Kidney epithelial cell (primary cell): Measurements from ENCODE around the gene STX19. TPM values are rescaled to one million over a fixed set of nuclear protein-coding genes. Genes with fewer than 3 reads are reported as not detected.

ENCODE experiments used
- DNase-seq: peaks from one replicate; pipeline ENCODE4 v3.0.0-alpha.2; 2010; ENCODE audit warnings: low read depth
- H3K27me3 ChIP-seq: 2 replicates; pipeline ENCODE4 v1.6.0; 2011; ENCODE audit warnings: low read length; ENCODE audit not compliant: control insufficient read depth, insufficient read depth
- H3K36me3 ChIP-seq: 2 replicates; pipeline ENCODE4 v1.5.1; 2011; ENCODE audit warnings: low read length; ENCODE audit not compliant: control insufficient read depth, insufficient read depth
- H3K4me3 ChIP-seq: 2 replicates; pipeline ENCODE4 v1.5.1; 2011; ENCODE audit warnings: low read depth, mild to moderate bottlenecking, control low read depth, low read length
- total RNA-seq: library from RNA; depleted of rRNA; stranded (reverse); fragments of >200 nt; gene quantifications from 2 replicates; pipeline ENCODE4 v1.2.3, GENCODE V29; 2015
- TF ChIP-seq, protein P1 (sequence below): IDR thresholded peaks from 2 replicates; pipeline ENCODE4 v1.5.1; 2011; ENCODE audit warnings: mild to moderate bottlenecking, moderate library complexity, low read length, control low read depth, inconsistent platforms; ENCODE audit not compliant: insufficient read depth, poor library complexity, severe bottlenecking

The STX19 gene
- total RNA-seq, 1 donor from 2014 or later: not detected

DNA sequence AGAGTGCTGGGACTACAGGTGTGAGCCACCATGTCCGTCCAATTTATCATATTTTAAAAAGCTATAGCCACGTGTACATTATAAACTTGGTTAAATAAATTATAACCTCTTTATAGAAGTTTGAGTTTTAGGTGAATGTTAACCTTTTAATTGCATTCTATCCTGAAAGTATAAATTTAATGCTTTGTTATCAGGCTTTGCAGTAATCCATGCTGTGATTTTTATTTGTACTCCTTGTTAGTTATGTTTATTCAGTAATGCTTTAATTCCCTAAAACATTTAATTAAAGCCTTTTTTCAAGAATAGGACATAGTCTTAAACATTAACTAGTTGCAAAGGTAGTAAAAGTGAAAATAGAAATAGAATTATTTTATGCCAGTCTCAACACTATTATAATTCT, 36.8 kb downstream of the STX19 start:
- no peaks in the 10 kb centered on the region for H3K27me3 ChIP-seq
- no peak for DNase-seq
- TF ChIP-seq, protein P1, sequence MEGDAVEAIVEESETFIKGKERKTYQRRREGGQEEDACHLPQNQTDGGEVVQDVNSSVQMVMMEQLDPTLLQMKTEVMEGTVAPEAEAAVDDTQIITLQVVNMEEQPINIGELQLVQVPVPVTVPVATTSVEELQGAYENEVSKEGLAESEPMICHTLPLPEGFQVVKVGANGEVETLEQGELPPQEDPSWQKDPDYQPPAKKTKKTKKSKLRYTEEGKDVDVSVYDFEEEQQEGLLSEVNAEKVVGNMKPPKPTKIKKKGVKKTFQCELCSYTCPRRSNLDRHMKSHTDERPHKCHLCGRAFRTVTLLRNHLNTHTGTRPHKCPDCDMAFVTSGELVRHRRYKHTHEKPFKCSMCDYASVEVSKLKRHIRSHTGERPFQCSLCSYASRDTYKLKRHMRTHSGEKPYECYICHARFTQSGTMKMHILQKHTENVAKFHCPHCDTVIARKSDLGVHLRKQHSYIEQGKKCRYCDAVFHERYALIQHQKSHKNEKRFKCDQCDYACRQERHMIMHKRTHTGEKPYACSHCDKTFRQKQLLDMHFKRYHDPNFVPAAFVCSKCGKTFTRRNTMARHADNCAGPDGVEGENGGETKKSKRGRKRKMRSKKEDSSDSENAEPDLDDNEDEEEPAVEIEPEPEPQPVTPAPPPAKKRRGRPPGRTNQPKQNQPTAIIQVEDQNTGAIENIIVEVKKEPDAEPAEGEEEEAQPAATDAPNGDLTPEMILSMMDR: no peak
- H3K36me3 ChIP-seq: no peaks in the 10 kb centered on the region
- no peak overlapping the region for H3K4me3 ChIP-seq

DNA sequence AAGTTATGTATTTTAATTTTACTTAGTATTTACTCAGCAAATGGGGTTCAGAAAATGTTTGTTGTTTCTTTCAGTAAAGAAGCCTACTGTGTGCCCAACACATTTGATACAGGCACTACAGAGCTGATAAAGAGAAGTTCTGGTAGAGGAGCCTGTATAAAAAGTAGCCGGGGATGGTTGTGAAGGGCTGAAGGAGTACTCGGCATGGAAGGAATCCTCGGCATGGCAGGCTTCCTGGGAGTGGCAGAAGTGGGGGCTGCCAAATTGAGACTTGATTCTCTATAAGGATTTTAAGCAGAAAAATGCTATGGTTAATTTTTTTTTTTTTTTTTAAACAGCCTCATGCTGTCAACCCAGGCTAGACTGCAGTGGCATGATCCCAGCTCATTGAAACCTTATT, 39.2 kb downstream of the STX19 start:
- Histone ChIP-seq H3K36me3 (no peaks in the 10 kb centered on the region), H3K4me3 (no peak overlapping the region), H3K27me3 (no peaks in the 10 kb centered on the region)
- TF ChIP-seq, protein P1: no peak
- DNase-seq: no peak

DNA sequence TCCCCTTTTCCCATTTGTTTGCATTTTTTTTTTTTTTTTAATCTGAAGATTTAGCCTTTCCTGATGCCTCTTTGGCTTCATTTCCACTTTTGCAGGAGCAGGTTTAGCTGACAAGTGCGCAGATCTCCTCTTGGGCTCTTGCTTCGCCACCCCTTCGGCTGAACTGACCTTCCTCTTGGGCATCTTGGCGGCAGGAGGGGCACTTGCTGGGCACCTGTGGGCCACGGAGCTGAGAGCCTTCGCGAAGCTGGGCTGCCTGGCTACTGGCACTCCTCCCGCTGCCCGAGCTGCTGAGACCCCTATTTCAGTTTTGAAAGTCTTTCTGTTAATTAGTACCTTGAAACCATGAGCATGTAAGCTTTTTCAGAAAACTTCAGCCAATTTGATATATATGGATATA, 39.6 kb downstream of the STX19 start:
- DNase-seq: no peak
- Histone ChIP-seq H3K36me3 (no peaks in the 10 kb centered on the region), H3K4me3 (no peak overlapping the region), H3K27me3 (no peaks in the 10 kb centered on the region)
- TF ChIP-seq, protein P1: no peak

DNA sequence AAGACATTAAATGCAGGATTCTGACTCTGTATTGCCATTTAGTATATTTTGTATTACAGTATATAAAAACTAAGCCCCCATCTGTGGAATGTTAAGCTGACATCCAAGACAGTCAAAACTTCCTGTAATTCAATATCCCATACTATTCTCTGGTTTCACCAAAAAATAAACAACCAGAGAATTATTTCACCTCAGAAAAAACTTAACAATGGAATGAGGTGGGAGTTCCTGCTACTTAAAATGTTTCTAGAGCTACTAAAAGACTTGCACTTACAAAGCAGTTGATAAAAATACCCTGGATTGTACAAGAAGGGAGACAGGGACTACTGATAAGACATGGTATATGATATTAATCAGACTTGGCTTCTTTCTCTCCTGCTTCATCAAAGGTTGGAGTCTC, 40.1 kb downstream of the STX19 start:
- no peak for DNase-seq

GRCh38 chr3:93984618-93985017, 43.8 kb downstream of the STX19 start:
- no peak for DNase-seq
- Histone ChIP-seq H3K27me3 (no peaks in the 10 kb centered on the region), H3K4me3 (no peak overlapping the region), H3K36me3 (no peaks in the 10 kb centered on the region)
- TF ChIP-seq, protein P1: no peak

More for the DNA sequence above, 40.1 kb downstream of the STX19 start:
- Histone ChIP-seq H3K36me3 (no peaks in the 10 kb centered on the region), H3K27me3 (no peaks in the 10 kb centered on the region), H3K4me3 (no peak overlapping the region)
- TF ChIP-seq, protein P1: no peak

GRCh38 chr3:93983408-93983807, 45.0 kb downstream of the STX19 start:
- no peaks in the 10 kb centered on the region for H3K27me3 ChIP-seq
- H3K36me3 ChIP-seq: no peaks in the 10 kb centered on the region
- DNase-seq: no peak
- TF ChIP-seq, protein P1: no peak
- H3K4me3 ChIP-seq: no peak overlapping the region
